CD4-positive, alpha-beta T cell (primary cell): Measurements from ENCODE around the gene DNASE1L2. TPM values are rescaled to one million over a fixed set of nuclear protein-coding genes. Genes with fewer than 3 reads are reported as not detected.

Source experiments
- ATAC-seq: fragments of 200-7000 bp; cut with Tn5 transposase; one replicate; pipeline ENCODE4 v1.10.0; 2022; ENCODE audit warnings: mild to moderate bottlenecking; ENCODE audit not compliant: poor library complexity
- CTCF ChIA-PET: fragments of 350-600 bp; sonication (Branson Sonifier 250); formaldehyde crosslinking; loops from one replicate; lab custom pipeline; 2021; ENCODE audit warnings: antibody characterized with exemption, inconsistent platforms; lab: Charles Lee
- POLR2A ChIA-PET: fragments of 350-600 bp; sonication (Branson Sonifier 250); formaldehyde crosslinking; loops from one replicate; lab custom pipeline; 2021; ENCODE audit warnings: antibody characterized with exemption, inconsistent platforms; lab: Charles Lee
- DNase-seq, 14 experiments: peaks; one replicate each; pipeline ENCODE4 v3.0.0-alpha.2; 2013 to 2020; ENCODE audit warnings: mixed read lengths in 2 of 14
- H3K27ac ChIP-seq, 2 donors: one replicate each; pipeline versions ENCODE4 v1.5.1 to v1.7.0; 2013; ENCODE audit warnings: low read length in 2 of 2, low read depth in 1 of 2, mild to moderate bottlenecking in 1 of 2
- H3K27me3 ChIP-seq, 2 experiments: 1 replicate in 1 of 2; 2 replicates in 1 of 2; pipeline versions ENCODE4 v1.6.1 to v1.7.0; 2013; ENCODE audit warnings: low read length in 2 of 2, control low read depth in 1 of 2, mild to moderate bottlenecking in 1 of 2, moderate library complexity in 1 of 2; ENCODE audit not compliant: insufficient read depth in 2 of 2, control insufficient read depth in 1 of 2
- H3K36me3 ChIP-seq: one replicate; pipeline ENCODE4 v1.6.1; 2013; ENCODE audit warnings: low read length, control low read depth; ENCODE audit not compliant: insufficient read depth
- H3K4me1 ChIP-seq: one replicate; pipeline ENCODE4 v1.6.1; 2013; ENCODE audit warnings: low read length, control low read depth; ENCODE audit not compliant: insufficient read depth
- H3K4me3 ChIP-seq: one replicate; pipeline ENCODE4 v1.5.1; 2013; ENCODE audit warnings: mild to moderate bottlenecking, low read length, moderate library complexity
- H3K9me3 ChIP-seq, 2 experiments: 1 replicate in 1 of 2; 2 replicates in 1 of 2; pipeline versions ENCODE4 v1.6.1 to v1.7.0; 2013; ENCODE audit warnings: low read length in 2 of 2, mild to moderate bottlenecking in 2 of 2, control low read depth in 1 of 2, moderate library complexity in 1 of 2; ENCODE audit not compliant: control insufficient read depth in 1 of 2, insufficient read depth in 1 of 2
- H3K27ac Mint-ChIP-seq: one replicate; pipeline ENCODE4 v1.8.0; 2020; ENCODE audit warnings: mixed read lengths
- H3K27me3 Mint-ChIP-seq: one replicate; pipeline ENCODE4 v1.8.0; 2021; ENCODE audit warnings: mixed read lengths
- H3K36me3 Mint-ChIP-seq: one replicate; pipeline ENCODE4 v1.8.0; 2021; ENCODE audit warnings: low read depth, mixed read lengths
- H3K4me1 Mint-ChIP-seq: one replicate; pipeline ENCODE4 v1.8.0; 2021; ENCODE audit warnings: low read depth, mixed read lengths
- H3K4me3 Mint-ChIP-seq: one replicate; pipeline ENCODE4 v1.8.0; 2020; ENCODE audit warnings: mild to moderate bottlenecking, mixed read lengths
- H3K9me3 Mint-ChIP-seq: one replicate; pipeline ENCODE4 v1.8.0; 2020; ENCODE audit warnings: mixed read lengths
- intact Hi-C, 2 experiments: fragments of 100-400 bp; cut with DNase I in 1 of 2; cut with micrococcal nuclease in 1 of 2; formaldehyde crosslinking; loops; one replicate each; pipeline versions ENCODE4 v1.15.1 to v1.9.0; 2023 to 2025; cut with DNase I, micrococcal nuclease
- total RNA-seq, 174 experiments: library from RNA in 2 of 174; stranded (reverse) in 2 of 174; gene quantifications; one replicate each; pipeline ENCODE4 v1.2.3 and lab custom pipeline; 2021 to 2026
- TF ChIP-seq, protein P1 (sequence below): fragments of 200-600 bp; IDR thresholded peaks from one replicate; pipeline ENCODE4 v1.8.0; 2022; ENCODE audit warnings: antibody characterized with exemption, mild to moderate bottlenecking

DNASE1L2 gene
- total RNA-seq, 2 experiments from 2014 or later: 0.22 to 0.36 TPM

GRCh38 chr16:2242598-2242997 lies 6.4 kb downstream of the DNASE1L2 start:
- TF ChIP-seq, protein P1, sequence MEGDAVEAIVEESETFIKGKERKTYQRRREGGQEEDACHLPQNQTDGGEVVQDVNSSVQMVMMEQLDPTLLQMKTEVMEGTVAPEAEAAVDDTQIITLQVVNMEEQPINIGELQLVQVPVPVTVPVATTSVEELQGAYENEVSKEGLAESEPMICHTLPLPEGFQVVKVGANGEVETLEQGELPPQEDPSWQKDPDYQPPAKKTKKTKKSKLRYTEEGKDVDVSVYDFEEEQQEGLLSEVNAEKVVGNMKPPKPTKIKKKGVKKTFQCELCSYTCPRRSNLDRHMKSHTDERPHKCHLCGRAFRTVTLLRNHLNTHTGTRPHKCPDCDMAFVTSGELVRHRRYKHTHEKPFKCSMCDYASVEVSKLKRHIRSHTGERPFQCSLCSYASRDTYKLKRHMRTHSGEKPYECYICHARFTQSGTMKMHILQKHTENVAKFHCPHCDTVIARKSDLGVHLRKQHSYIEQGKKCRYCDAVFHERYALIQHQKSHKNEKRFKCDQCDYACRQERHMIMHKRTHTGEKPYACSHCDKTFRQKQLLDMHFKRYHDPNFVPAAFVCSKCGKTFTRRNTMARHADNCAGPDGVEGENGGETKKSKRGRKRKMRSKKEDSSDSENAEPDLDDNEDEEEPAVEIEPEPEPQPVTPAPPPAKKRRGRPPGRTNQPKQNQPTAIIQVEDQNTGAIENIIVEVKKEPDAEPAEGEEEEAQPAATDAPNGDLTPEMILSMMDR: no peak
- Histone ChIP-seq H3K27ac (no peak overlapping the region), H3K9me3 (no peaks in the 10 kb centered on the region), H3K36me3 (peaks cover 40% of the 10 kb centered on the region), H3K4me3 (no peak overlapping the region), H3K27me3 (no peaks in the 10 kb centered on the region), H3K4me1 (no peaks in the 10 kb centered on the region)
- no peak for DNase-seq
- H3K4me3 Mint-ChIP-seq: no peak overlapping the region
- no peaks in the 10 kb centered on the region for H3K9me3 Mint-ChIP-seq
- no peaks in the 10 kb centered on the region for H3K4me1 Mint-ChIP-seq
- intact Hi-C loops: no loop called here
- ChIA-PET POLR2A (interaction anchor here (0.8 kb wide), 1 partner anchor 28 kb away, joined by 3 read pairs; the partner anchor contains the start of gene PGP), CTCF (no interaction called here)
- H3K27ac Mint-ChIP-seq: no peak overlapping the region
- ATAC-seq: no peak
- peaks cover 21% of the 10 kb centered on the region for H3K36me3 Mint-ChIP-seq
- no peaks in the 10 kb centered on the region for H3K27me3 Mint-ChIP-seq

GRCh38 chr16:2243031-2243528 lies 6.8 kb downstream of the DNASE1L2 start:
- ATAC-seq (no peak), DNase-seq (no peak)
- ChIA-PET CTCF (no interaction called here), POLR2A (interaction anchor here (0.8 kb wide), 1 partner anchor 29 kb away, joined by 3 read pairs; the partner anchor contains the start of gene PGP)
- Histone ChIP-seq H3K4me3 (no peak overlapping the region), H3K9me3 (no peaks in the 10 kb centered on the region), H3K27me3 (no peaks in the 10 kb centered on the region), H3K4me1 (no peaks in the 10 kb centered on the region), H3K27ac (no peak overlapping the region), H3K36me3 (peaks cover 40% of the 10 kb centered on the region)
- Mint-ChIP-seq H3K27ac (no peak overlapping the region), H3K9me3 (no peaks in the 10 kb centered on the region), H3K36me3 (peaks cover 21% of the 10 kb centered on the region), H3K4me3 (no peak overlapping the region), H3K4me1 (no peaks in the 10 kb centered on the region), H3K27me3 (no peaks in the 10 kb centered on the region)
- TF ChIP-seq, protein P1: no peak
- intact Hi-C loops: no loop called here

DNA sequence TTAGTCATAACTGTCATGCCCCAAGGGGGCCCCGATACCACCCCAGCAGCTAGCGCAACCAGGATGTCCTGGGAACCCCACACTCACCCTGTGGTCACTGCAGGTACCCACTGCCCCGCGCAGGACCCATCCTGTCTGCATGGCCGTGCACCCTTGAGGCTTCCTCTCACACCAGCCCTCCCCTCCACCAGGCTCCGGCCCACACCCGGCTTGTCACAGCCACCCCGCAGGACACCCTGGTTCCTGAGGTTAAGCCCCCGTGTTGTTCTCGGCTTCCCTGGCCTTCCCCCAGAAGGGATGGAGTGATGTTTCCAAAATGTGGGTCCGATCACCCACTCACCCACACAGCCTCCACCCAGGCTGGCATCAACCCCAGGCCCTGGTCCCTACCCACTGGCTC lies 7.5 kb downstream of the DNASE1L2 start:
- DNase-seq: no peak
- intact Hi-C loops: no loop called here
- Histone ChIP-seq H3K4me1 (no peaks in the 10 kb centered on the region), H3K36me3 (peaks cover 40% of the 10 kb centered on the region), H3K4me3 (no peak overlapping the region), H3K27ac (no peak overlapping the region), H3K27me3 (no peaks in the 10 kb centered on the region), H3K9me3 (no peaks in the 10 kb centered on the region)
- Mint-ChIP-seq H3K4me1 (no peaks in the 10 kb centered on the region), H3K27me3 (no peaks in the 10 kb centered on the region), H3K4me3 (no peak overlapping the region), H3K36me3 (peaks cover 21% of the 10 kb centered on the region), H3K9me3 (no peaks in the 10 kb centered on the region), H3K27ac (no peak overlapping the region)
- TF ChIP-seq, protein P1: no peak
- ATAC-seq: no peak
- ChIA-PET POLR2A (no interaction called here), CTCF (no interaction called here)
